Glutamatergic neuron (in vitro differentiated cells): ENCODE results near the gene EIF5A. TPM values are rescaled to one million over a fixed set of nuclear protein-coding genes. Genes with fewer than 3 reads are reported as not detected.
A peak's percentile ranks its signal among the peaks of the same experiment; 100 is the strongest.

Experiments used
- DNase-seq: peaks from one replicate; pipeline ENCODE4 v3.0.0; 2022
- H3K27ac Mint-ChIP-seq: one replicate; pipeline ENCODE4 v1.8.0; 2020; ENCODE audit warnings: mild to moderate bottlenecking, mixed read lengths, inconsistent platforms; ENCODE audit not compliant: unreplicated experiment
- H3K27me3 Mint-ChIP-seq: one replicate; pipeline ENCODE4 v1.8.0; 2020; ENCODE audit warnings: mild to moderate bottlenecking, moderate library complexity, mixed read lengths, inconsistent platforms; ENCODE audit not compliant: unreplicated experiment
- H3K36me3 Mint-ChIP-seq: one replicate; pipeline ENCODE4 v1.8.0; 2020; ENCODE audit warnings: mild to moderate bottlenecking, mixed read lengths, inconsistent platforms; ENCODE audit not compliant: unreplicated experiment
- H3K4me1 Mint-ChIP-seq: one replicate; pipeline ENCODE4 v1.8.0; 2020; ENCODE audit warnings: mild to moderate bottlenecking, low read depth, mixed read lengths, inconsistent platforms; ENCODE audit not compliant: unreplicated experiment
- H3K4me3 Mint-ChIP-seq: one replicate; pipeline ENCODE4 v1.8.0; 2020; ENCODE audit warnings: mild to moderate bottlenecking, mixed read lengths, inconsistent platforms; ENCODE audit not compliant: unreplicated experiment
- H3K9me3 Mint-ChIP-seq: one replicate; pipeline ENCODE4 v1.8.0; 2020; ENCODE audit warnings: mild to moderate bottlenecking, moderate library complexity, mixed read lengths, inconsistent platforms; ENCODE audit not compliant: unreplicated experiment
- total RNA-seq: library from RNA; stranded (reverse); fragmentation: NEBNext Ultra II Directional; extraction: Animal tissue kit (Norgen Biotek cat#: 25700); gene quantifications from one replicate; pipeline ENCODE4 v1.2.1, GENCODE V29; 2021; ENCODE audit not compliant: unreplicated experiment
- TF ChIP-seq, protein P1 (sequence below): fragments of 200-600 bp; sonication (generic); IDR thresholded peaks from one replicate; pipeline ENCODE4 v1.5.0; 2021; ENCODE audit not compliant: partially characterized antibody, unreplicated experiment

Gene EIF5A
- total RNA-seq, 1 donor from 2014 or later, result 347 TPM

DNA sequence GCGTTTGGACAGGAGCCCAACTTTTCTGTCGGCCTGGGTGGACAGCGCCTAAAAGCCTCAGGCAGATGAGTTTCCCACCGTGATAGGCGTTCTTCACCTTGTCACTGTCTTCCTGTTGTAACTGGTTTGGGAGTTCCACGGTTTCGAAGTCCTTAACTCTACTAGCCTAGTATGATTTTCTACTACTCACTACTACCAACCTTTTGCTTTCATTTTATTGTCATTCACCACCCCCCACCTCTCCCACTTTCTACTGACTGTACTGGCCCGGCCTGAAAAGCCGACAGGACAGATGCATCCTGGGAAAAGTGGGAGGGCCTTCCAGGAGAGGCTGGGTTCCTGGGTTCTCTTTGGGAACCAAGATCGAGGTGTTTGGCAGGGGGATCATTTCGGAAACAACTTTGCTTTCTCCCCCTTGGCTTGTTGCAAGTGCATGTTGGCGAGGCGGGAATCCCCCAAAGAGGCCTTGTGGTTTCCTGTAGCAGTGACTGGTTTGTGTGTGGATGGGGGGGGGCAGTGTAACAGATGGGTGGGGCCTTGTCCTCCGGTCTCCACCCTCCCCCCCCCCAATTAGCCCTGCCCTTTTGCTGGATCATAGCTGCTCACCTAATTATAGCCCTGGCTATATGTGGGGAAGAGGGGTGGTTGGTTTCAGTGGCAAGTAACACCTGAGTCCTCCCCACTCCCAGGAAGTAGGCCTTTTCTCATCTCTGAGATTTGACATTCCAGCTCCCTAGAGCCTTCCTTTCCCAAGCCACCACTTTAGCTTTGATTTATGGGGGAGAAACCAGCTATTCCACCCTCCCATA lies 1.4 kb downstream of the EIF5A start:
- H3K4me3 Mint-ChIP-seq, result peak overlapping the region; percentile 99
- peaks cover 13% of the 10 kb centered on the region for H3K27me3 Mint-ChIP-seq
- DNase-seq, result peak; percentile 69
- peaks cover 21% of the 10 kb centered on the region for H3K9me3 Mint-ChIP-seq
- H3K36me3 Mint-ChIP-seq, result peaks cover 10% of the 10 kb centered on the region
- H3K4me1 Mint-ChIP-seq, result peaks cover 11% of the 10 kb centered on the region
- peak overlapping the region; percentile 99 for H3K27ac Mint-ChIP-seq
- TF ChIP-seq, protein P1, sequence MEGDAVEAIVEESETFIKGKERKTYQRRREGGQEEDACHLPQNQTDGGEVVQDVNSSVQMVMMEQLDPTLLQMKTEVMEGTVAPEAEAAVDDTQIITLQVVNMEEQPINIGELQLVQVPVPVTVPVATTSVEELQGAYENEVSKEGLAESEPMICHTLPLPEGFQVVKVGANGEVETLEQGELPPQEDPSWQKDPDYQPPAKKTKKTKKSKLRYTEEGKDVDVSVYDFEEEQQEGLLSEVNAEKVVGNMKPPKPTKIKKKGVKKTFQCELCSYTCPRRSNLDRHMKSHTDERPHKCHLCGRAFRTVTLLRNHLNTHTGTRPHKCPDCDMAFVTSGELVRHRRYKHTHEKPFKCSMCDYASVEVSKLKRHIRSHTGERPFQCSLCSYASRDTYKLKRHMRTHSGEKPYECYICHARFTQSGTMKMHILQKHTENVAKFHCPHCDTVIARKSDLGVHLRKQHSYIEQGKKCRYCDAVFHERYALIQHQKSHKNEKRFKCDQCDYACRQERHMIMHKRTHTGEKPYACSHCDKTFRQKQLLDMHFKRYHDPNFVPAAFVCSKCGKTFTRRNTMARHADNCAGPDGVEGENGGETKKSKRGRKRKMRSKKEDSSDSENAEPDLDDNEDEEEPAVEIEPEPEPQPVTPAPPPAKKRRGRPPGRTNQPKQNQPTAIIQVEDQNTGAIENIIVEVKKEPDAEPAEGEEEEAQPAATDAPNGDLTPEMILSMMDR, result no peak

DNA sequence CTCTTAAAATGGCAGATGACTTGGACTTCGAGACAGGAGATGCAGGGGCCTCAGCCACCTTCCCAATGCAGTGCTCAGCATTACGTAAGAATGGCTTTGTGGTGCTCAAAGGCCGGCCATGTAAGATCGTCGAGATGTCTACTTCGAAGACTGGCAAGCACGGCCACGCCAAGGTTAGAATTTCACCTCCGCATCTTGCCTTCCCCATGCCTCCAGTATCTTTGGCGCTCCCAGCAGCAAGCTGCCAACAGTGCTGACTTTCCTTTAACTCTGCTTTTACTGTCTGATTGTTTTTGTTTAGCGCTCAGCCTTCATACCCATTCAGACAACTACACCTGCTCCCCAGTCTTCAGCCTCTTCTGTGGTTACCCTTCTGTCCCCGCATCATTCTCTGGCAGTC lies 2.2 kb downstream of the EIF5A start:
- Mint-ChIP-seq H3K4me1 (peaks cover 18% of the 10 kb centered on the region), H3K27ac (peak overlapping the region; percentile 99)

DNA sequence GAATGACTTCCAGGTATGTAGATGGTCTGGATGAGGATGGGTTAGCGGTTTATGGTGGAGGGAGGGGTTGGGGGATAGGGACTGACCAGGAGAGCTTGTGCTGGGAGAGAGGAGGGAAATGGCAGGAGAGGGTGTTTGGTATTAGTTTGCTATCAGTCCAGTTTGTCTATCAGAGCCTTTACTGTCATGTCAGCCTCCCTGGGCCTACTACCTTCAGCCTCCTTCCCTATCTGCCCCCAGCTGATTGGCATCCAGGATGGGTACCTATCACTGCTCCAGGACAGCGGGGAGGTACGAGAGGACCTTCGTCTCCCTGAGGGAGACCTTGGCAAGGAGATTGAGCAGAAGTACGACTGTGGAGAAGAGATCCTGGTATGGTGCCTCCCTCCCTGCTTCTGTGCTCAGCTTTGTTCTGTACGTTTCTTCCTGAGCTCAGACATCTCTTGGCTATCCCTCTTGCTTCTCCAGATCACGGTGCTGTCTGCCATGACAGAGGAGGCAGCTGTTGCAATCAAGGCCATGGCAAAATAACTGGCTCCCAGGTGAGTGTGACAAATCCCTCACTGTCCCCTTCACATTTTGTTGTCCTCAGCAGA lies 3.8 kb downstream of the EIF5A start:
- peaks cover 28% of the 10 kb centered on the region for H3K9me3 Mint-ChIP-seq
- peaks cover 15% of the 10 kb centered on the region for H3K27me3 Mint-ChIP-seq

More for the DNA sequence above, 2.2 kb downstream of the EIF5A start:
- DNase-seq, result no peak
- H3K9me3 Mint-ChIP-seq, result peaks cover 28% of the 10 kb centered on the region
- TF ChIP-seq, protein P1, result no peak
- peak overlapping the region; percentile 99 for H3K4me3 Mint-ChIP-seq
- H3K36me3 Mint-ChIP-seq, result peaks cover 10% of the 10 kb centered on the region
- H3K27me3 Mint-ChIP-seq, result peaks cover 15% of the 10 kb centered on the region

DNA sequence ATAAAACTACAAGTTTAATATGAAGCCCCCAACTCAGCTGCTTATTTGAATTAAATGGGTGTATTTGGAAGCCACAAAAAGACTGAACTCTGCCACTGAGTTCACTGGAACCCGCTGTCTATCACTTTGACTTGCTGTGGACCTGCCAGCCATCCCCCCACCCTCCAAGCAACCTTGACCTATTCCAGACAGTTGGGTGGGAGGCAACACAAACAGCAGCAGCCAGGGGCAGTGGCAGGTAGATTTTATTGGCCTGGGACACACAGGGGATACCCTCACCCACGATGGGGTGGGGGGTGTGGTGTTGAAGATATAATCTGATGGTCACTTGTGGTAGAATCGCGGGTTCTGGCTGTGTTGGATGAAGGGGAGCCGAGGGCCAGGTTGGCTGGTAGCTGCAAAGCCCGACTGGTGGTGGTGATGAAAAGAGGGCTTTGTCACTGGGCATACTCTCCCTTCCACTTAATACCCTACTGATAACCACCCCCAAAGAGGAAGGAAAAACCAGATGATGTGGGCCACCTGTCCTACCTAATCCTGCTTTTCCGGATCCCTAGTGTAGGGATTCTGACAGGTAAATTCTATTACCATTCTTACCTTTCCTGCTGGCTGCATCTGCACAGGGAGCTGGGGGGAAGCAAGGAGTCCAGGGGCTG lies 5.1 kb downstream of the EIF5A start:
- peaks cover 10% of the 10 kb centered on the region for H3K36me3 Mint-ChIP-seq

More for the DNA sequence above, 3.8 kb downstream of the EIF5A start:
- Mint-ChIP-seq H3K27ac (peak overlapping the region; percentile 17), H3K36me3 (peaks cover 10% of the 10 kb centered on the region), H3K4me3 (peak overlapping the region; percentile 99), H3K4me1 (peaks cover 18% of the 10 kb centered on the region)
- DNase-seq, result no peak
- TF ChIP-seq, protein P1, result no peak

More for the DNA sequence above, 5.1 kb downstream of the EIF5A start:
- Mint-ChIP-seq H3K27ac (peak overlapping the region; percentile 43), H3K4me3 (no peak overlapping the region), H3K9me3 (peaks cover 23% of the 10 kb centered on the region), H3K27me3 (peaks cover 12% of the 10 kb centered on the region), H3K4me1 (peaks cover 20% of the 10 kb centered on the region)
- no peak for DNase-seq
- TF ChIP-seq, protein P1, result no peak
